Stimulated activated CD8-positive, alpha-beta memory T cell treated with anti-CD3 and anti-CD28 coated beads, Interleukin-12 subunit alpha, Interleukin-12 subunit beta, amount 100 ng/mL, for 4 hours (primary cell): ENCODE results near the gene CEPT1.
A peak's percentile ranks its signal among the peaks of the same experiment; 100 is the strongest.
"Not testable (repeated sequence)": the region's sequence is repeated elsewhere in the genome, so short reads cannot be mapped to it uniquely, and the experiment has no call there.

Experiments used
- DNase-seq: peaks from one replicate; pipeline ENCODE4 v3.0.0-alpha.2; 2020; ENCODE audit warnings: low read depth

The CEPT1 gene

DNA sequence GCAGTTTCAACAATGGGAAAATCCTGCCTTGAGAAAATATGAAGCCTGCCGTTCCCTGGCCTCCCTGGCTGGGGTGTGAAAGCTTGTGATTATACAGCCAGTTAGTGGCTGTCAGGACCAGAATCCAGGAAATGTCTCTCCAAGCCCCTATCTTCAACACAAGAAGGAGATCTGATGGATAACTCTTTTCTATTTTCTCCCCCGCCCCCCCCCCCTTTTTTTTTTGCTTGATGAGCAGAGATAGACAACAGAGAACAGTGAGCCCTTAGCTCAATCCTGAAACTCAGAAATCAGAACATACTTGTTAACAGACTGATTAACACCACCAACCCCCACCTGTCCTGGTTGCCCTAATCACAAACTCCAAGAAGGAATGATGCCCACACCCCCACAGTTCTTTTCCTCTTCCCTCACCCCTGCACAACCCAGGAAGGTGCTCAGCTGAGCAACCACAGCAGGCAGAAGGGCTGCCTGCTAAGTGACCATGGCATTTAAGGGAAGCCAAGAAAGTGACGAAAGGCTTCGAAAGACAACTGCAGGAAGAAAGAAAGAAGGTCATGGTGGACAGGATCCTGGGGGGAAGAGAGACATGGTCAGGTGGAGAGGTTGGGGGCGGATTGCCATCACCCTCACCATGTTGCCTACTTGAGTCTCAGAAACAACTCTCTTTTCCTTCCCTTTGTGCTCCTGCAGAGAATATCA is 72.8 kb downstream of the CEPT1 start:
- DNase-seq, result no peak

DNA sequence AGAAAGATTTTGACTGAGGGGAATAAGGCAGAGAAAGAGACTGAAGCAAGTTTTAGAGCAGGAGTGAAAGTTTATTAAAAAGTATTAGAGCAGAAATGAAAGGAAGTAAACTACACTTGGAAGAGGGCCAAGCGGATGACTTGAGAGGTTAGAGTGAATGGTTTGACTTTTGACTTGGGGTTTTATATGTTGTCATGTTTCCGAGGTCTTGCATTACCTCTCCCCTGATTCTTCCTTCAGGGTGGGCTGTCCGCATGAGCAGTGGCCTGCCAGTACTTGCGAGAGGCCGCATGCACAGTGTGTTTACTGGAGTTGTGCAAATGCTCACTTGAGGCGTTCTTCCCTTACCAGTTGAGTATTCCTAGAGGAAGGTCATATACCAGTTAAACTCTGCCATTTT is 73.4 kb downstream of the CEPT1 start:
- DNase-seq, result no peak

DNA sequence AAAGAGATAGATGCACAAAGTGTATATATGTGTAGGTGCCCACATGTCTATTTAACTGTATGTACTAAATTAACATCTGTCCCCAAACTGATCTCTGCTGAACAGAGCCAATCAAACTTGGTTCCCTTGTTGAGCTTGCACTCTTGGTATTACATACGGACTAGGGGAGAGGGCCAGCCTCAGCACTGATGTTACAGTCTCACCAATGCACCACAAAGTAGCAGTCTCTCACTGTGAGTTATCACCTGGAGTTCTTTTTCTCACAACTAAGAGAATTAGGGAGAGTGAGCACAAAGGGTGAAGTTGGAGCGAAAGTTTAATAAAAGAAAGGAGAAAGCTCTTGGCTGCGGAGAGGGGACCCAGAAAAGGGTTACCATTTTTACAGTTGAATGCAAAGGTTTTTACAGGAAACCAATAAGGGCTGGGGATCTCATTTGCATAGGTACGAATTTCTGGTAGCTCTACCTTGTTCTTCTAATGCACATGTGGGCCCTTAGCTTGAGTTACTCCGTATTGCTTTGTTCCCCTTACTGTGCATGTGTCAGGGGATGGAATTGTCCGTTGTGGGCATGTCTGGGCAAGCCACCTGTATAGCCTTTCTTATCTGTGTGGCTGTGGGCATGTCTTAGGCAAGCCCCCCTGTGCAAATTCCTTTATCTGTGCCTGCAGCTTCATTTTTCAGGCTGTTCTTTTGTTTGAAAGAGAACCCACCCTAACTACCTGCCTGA is 74.2 kb downstream of the CEPT1 start:
- DNase-seq, result no peak

DNA sequence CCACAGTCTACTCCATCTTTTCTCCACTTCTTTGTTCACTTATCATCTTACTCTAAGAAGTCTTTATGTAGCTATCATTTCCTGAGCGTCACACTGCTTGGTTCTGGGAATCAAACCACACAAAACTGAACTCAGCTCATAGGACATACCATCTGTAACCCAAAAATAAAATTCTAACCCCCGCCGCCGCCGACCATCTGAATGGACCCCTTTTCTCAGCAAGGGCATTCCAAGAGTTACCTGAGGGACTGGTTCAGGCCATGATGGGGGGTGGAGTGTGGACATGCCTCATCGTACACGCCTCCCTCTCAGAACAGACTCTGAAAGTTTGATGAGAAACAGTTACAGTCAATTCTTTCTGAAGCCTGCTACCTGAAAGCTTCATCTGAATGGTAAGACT is 74.9 kb downstream of the CEPT1 start:
- no peak for DNase-seq

DNA sequence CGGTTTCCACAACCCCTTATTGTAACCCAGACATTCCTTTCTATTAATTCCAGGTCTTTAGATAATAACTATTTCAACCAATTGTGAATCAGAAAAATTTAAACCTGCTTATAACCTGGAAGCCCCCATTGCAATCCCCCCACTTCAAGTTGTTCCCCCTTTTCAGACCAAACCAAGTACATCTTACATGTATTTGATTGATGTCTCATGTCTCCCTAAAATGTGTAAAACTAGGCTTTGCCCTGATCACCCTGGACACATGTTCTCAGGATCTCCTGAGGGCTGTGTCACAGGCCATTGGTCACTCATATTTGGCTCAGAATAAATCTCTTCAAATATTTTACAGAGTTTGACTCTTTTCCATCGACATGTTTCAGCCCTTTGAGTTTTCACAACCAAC is 75.3 kb downstream of the CEPT1 start:
- DNase-seq, result not testable (repeated sequence)

DNA sequence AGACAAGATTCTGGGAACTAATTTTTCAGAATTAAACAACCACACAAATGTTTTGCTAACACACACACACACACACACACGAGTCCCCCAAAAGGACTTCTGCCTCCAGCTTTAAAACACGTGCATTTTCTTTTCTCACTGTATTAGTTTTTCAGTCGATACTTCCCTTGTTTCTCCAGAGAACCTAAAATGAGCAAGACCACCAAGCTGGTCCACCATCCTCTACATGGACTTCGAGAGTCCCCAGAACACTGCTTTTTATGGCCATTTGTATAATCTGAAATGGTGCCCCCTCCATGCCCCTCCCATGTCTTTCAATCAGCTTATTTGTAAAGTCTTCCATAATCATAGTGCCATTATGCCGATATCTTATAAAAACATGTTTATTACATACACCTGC is 76.7 kb downstream of the CEPT1 start:
- no peak for DNase-seq

DNA sequence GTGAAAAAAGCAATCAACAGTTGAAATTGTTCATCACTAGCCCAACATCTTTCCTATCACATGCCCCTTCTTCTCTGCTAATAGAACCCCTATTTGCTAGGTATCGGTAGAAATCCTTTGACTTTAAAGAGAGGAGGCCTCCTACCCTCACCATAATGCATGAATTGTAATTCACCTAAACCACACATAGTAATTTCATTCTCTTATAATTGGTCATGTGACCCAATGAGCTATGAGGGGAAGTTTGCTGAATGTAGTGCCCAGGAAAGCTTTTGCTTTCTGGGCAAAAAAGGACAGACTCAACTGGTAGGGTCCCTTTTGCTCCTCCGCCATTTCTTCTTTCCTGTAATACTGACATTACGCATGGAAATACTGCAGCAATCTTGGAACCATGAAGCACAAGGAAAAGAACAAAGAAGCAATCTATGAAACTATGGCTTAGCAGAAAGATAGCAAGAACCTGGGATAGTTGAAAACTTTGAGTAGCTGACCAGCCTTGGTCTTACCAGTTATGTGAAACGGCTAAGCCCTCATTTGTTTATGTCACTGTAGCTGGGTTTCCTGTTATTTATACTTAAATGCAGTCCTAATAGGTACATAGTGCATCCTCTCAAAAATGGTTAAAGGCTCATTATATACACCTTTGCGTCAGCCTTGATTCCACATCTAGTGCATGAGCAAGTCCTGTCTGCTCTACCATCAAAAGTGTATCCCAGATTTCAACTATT is 77.3 kb downstream of the CEPT1 start:
- no peak for DNase-seq

DNA sequence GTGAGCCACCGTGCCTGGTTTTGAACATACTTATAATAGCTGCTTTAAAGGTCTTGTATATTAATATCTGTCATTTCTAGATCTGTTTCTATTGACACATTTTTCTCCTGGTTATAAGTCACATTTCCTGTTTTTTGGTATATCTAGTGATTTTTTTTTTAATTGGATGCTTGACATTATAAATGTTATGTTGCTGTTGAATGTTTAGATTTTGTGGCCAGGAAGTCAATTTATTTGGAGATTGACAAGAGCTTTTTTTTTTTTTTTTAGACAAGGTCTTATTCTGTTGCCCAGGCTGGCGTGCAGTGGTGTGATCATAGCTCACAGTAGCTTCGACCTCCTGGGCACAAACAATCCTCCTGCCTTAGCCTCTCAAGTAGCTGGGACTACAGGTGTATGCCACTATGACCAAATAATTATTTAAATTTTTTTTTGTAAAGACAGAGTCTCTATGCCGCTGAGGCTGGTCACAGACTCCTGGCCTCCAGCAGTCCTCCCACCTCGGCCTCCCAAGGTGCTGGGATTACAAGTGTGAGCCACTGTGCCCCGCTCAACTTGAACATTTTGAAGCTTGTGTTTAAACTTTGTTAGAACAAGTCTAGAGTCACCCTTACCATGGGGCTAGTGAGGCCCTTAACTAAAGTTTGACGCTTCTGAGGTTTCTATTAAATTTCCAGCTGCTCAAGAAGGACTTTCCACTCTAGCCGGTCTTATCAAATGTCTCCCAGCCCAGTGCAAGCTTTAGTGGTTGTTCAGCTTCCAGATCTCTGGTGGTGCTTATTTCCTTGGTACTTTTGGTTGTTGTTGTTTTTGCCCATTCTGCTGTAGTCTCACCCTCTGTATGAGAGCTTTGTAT is 78.9 kb downstream of the CEPT1 start:
- no peak for DNase-seq

DNA sequence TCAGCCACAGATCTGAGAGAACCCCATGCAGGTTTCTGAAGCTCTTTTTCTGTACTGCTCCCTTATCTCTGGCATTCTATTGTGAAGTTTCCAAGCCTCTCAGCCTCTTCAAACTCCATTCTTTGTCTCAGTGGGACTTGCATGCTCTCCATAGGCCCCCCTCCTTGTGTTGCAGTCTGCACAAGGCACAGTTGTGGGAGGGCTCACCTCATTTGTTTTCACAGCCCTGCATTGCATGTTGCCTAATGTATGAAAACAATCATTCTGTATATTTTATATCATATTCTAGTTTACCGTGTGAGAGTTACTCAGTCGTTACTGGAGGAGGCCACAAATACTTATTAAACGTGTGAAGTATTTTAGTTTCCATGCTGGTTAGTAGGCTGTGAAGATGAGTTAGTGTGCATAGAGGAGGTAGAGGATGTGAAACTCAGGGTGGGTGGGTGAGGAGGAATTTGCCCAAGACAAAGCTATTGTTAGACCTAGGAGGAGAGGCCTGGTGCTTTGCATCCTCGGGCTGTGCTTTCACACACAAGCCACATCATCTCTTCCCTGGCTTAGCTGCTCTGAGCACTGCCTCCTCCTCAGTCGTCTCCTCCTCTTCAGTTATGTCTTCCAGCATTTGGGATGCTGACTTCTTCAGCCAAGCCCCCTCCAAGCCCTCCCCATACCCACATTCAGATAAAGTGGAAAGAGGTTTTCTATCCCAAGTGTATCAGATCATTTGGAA is 79.7 kb downstream of the CEPT1 start:
- DNase-seq, result no peak

DNA sequence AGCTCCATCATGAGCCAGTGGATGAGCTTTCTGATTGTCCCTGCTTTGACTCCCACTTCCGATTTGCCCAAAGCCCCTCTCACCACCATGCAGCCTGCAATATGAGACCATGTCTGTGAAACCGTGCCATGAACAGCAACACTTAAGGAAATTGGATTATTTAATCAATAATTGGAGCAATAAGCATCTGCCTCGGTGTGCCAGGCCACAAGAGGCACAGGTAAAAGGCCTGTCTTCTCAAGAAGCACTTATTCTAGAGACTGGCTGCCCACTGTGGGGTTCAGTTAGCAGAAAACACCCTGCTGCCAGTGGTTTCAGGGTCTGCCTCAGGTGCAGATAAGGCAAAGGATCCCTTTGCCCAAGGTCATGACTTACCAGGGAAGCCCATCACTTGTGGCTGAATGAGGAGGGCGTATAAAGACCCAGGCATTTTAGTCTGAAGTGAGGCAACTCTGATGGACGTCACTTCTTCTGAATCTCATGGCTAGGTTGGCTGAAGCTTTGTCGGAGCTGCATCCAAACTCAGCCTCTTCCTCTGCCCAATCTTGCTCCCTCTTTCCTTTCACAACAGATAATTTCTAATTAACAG is 80.4 kb downstream of the CEPT1 start:
- DNase-seq, result no peak

DNA sequence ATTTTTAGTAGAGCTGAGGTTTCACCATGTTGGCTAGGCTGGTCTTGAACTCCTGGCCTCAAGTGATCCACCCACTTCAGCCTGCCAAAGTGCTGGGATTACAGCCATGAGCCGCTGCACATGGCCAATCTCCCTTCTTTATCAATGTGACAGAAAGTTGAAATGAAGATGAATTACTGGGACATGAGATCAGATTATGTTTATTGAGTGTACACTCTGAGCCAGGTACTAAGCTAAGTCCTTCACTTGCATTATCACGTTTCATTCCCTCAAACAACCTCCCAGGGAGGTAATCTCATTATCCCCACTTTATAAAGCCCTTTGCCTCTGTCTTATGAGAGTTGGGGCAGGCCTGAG is 81.2 kb downstream of the CEPT1 start:
- DNase-seq, result no peak

DNA sequence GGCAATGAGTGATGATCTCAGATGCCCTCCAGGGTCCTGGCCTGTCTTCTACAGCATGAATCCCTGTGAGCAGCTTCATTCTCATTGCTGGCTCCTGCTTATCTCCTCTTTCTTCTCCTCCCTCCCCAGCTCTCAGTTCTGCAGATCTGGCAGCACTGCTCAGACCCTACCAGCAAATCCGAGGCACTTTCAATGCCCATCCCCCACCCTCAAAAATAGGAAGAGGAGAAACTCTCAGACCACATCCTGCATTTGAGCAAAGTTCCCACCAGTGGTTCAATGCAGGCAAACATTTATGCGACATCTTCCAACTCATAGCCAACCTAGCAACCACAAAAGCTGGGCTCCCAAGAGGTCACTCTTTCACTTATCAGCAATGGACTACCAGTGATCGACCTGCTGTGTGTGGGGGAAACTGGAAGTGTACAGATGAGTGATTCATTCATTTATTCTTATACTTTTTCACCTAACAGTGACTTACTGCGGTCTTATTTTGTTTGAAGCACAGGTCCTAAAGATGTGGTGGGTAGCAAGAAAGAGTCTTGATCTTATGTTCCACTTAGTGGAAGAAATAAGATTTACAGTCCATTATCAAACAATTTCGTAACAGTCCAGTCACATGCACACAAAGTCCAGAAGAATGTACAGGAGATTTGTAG is 81.7 kb downstream of the CEPT1 start:
- DNase-seq, result no peak

DNA sequence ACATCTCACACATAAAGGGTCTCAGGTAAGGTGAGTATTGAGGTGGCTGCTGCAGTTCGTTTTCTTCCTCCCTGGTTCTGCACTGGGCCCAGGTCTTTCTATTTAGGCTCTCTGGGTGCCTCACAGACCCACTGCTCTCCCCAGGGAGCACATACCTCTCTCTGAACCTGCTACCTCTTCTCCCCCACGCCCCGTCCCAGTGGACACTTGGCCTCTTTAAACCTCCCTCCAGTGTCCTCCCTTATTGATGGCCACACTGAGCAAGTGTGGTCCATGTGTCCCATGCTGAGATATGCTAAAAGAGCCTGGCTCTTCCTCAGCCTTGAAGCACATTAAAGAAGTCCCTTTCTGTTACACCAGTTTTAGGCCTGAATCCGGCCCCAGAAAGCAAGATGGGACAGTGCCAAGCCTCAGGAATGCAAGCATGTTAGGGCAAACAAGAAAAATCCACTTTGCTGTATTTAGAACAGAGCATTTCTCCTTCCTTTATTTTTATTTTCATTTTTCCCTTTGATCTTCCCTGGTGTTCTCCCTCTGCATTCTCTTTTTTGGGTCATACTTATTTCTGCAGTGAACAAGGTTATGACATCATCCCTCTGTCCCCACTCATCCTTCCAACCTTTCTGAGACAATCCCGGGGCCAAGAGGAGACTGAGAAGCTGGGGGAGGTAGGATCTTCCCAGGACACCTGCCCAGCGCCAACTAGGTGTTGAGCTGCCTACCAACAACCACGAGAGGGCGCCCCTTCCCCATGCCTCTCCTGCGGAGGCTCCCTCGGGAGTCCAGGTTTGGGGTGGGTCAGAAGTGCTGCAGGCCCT is 82.5 kb downstream of the CEPT1 start:
- DNase-seq, result peak; percentile 47

DNA sequence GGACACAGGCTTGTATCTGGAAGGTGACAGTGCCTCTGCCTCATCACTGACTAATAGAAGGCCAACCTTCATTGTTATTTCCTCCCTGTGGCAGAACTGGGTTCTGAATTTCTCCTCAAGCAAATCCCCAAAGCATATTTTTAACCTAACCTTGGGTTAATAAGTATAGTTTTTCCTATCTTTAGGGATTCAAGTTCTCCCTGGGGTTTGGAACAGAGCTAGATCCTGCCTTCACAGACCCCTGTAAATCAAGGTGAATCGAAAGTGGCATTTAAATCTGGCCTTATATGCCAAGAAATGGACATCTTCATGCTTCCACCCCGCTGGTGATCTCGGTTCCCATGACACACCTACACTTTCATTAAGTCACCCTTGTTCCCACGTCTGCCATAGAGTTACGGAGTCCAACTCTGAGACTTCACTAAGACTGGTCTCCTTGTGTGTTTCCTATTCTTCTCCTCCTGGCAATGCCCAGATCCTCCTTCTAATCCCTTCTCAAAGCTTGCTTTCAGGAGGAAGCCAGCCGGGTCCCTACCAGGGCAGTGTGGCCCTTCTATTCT is 83.2 kb downstream of the CEPT1 start:
- DNase-seq, result no peak

DNA sequence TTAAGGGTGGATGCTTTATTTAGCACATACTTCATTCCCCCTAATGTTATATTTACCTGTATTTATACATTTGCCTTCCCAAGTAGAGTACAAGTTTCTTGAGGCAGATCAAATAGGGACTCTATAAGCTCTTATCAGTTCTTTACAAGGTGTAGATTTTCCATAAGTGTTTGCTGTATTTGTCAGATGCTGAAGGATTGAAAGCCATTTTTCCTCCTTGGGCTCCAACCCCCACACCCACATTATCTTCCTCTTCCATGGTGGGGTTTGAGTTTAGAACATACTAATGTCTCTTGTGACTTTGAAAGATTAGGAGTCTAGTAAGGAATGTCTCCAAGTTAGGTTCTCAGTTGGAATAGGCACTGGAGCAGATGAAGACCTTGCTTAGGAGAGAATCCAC is 85.1 kb downstream of the CEPT1 start:
- DNase-seq, result no peak

DNA sequence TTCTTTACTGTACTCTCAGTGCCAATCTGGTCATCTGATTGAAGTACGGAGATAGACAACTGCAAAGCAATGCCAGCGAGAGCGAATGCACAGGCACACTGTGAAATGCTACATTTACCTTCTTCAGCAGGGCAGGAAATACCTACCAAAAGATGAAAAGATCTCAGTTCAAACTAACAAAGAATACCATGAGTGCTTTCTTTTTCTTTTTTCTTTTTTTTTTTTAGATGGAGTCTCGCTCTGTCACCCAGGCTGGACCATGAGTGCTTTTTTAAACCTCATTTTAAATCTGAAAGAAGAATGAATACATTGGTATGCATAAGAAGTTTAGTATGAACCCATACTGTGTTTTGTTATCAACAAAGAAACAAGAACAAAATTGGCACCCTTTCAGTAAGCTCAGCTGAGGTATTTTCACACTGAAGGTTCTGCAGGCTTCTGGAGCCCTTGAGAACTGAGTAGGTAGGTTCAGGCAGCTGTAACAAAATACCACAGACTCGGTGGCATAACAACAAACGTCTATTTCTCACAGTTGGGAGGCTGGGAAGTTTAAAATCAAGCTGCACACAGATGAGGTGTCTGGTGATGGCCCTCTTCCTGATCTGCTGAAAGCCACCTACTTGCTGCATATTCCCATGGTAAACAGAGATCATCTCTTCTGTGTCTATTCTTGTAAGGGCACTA is 85.8 kb downstream of the CEPT1 start:
- no peak for DNase-seq

DNA sequence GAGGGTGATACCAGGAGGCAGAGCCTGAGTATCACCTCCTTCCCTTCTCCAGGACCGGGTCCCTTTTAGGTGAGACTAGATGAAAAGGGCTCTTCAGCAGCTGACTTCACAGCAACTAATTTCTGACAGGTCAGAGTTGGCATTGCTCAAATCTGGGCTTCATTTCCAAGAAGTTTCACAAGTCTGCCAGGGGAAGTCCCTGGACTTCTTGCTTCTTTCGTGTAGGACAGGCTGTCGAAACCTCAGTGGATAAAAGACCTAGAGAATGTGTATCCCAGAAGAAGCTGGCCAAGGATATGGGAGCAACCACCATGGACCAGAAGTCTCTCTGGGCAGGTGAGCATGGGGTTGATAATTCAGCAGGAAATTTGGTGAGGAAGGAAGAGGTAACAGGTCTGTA is 87.4 kb downstream of the CEPT1 start, which contains the start of gene CHI3L2:
Gene CHI3L2, plus strand, starts transcription at position 280 of the 400 bp plus-strand sequence. Its CDS starts 17 bp downstream, at position 297.
- DNase-seq, result no peak

DNA sequence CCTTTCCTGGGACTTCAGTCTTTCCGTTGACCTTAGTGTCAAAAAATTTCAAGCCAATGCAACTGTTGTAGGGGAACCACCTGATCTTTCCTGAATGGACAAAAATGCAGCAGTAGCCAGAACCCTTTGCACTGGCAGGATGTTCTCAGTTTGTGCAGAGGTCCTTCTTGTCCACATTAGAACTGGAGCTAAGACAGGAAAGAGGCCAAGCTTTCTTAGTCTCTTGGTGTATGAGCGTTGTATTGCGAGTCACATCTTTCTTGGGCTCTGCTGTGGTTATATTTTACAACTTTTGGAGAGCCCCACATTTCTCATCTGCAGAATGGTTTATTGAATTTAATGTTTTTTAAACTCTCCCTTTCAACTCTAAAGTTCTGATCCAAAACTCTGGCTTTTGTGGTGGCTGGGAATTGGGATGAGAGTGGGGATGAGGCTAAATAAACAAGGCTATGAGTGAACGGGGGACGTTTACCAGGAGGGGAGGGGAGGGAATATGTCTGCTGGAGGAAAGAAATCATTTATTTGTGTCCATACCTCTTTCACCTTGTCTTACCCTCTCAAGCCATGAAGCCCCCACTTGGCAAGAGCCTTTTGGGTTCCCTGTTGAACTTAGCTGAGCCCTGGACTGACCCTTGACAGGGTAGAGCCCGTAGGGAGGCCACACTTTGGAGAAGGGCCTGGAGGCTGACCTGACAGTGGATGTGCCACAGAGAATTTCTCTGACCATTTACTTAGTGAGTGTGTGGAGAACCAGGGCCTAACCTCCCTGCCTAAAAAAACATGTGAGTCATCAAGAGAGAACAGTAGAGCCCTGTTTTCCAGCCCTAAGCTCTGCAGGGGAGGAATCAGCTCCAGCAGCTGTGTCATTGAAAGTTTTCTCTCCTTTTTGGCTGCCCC is 88.1 kb downstream of the CEPT1 start:
- DNase-seq, result no peak
